ENCODE measurements around the gene PREP.

- no peak for TF ChIP-seq CTCF (IDR thresholded peaks at IDR 0.05; ENCODE audit: insufficient read depth, low read length, poor library complexity, severe bottlenecking)
- TF ChIP-seq EZH2phosphoT487 (conservative IDR thresholded peaks at IDR 0.05; ENCODE audit: low read length) = no peak
These were observed 146.3 kb downstream of the PREP start for GRCh38 chr6:105256619-105257018.
